A673 (cell line): Measurements from ENCODE around the gene CYP21A2. TPM values are rescaled to one million over a fixed set of nuclear protein-coding genes. Genes with fewer than 3 reads are reported as not detected.

Experiments
- BruUV-seq: library from RNA; stranded (reverse); fragments of 400-500 nt; replicated peaks from 2 replicates; lab custom pipeline; 2021; lab: Mats Ljungman, UMichigan
- CTCF ChIA-PET: fragments of 300-600 bp; sonication (Branson Sonifier 250); formaldehyde crosslinking; loops from one replicate; lab custom pipeline; 2022; ENCODE audit warnings: antibody characterized with exemption; lab: Charles Lee
- POLR2A ChIA-PET: fragments of 300-600 bp; sonication (Branson Sonifier 250); formaldehyde crosslinking; loops from one replicate; lab custom pipeline; 2022; ENCODE audit warnings: antibody characterized with exemption; ENCODE audit not compliant: low non-redundant PET; lab: Charles Lee
- DNase-seq: peaks from one replicate; pipeline ENCODE4 v3.0.0-alpha.2; 2015; ENCODE audit warnings: low spot score
- H3K27ac ChIP-seq: fragments of 200-600 bp; sonication (generic); 2 replicates; pipeline ENCODE4 v1.5.1; 2016; ENCODE audit warnings: mixed run types, low read depth, mild to moderate bottlenecking, mixed read lengths, antibody characterized with exemption, low read length; ENCODE audit not compliant: poor library complexity, severe bottlenecking
- H3K27me3 ChIP-seq: fragments of 200-600 bp; sonication (generic); replicated peaks from 2 replicates; pipeline ENCODE4 v1.6.1; 2017; ENCODE audit warnings: mixed run types, low read depth, mild to moderate bottlenecking, mixed read lengths, antibody characterized with exemption, low read length; ENCODE audit not compliant: insufficient read depth, poor library complexity
- H3K36me3 ChIP-seq: fragments of 200-600 bp; sonication (generic); 2 replicates; pipeline ENCODE4 v1.6.1; 2016; ENCODE audit warnings: mixed run types, mild to moderate bottlenecking, mixed read lengths, antibody characterized with exemption, low read length; ENCODE audit not compliant: insufficient read depth, poor library complexity, severe bottlenecking
- H3K4me1 ChIP-seq: fragments of 200-600 bp; sonication (generic); 2 replicates; pipeline ENCODE4 v1.6.1; 2017; ENCODE audit warnings: mixed run types, mild to moderate bottlenecking, mixed read lengths, antibody characterized with exemption, low read length; ENCODE audit not compliant: insufficient read depth, poor library complexity, severe bottlenecking
- H3K4me3 ChIP-seq: fragments of 200-600 bp; sonication (generic); 2 replicates; pipeline ENCODE4 v1.5.1; 2016; ENCODE audit warnings: low read depth, mixed run types, mild to moderate bottlenecking, mixed read lengths, low read length; ENCODE audit not compliant: poor library complexity, severe bottlenecking
- H3K9me3 ChIP-seq: fragments of 200-600 bp; sonication (generic); 2 replicates; pipeline ENCODE4 v1.6.1; 2016; ENCODE audit warnings: mixed run types, low read depth, mild to moderate bottlenecking, mixed read lengths, antibody characterized with exemption, low read length; ENCODE audit not compliant: poor library complexity, severe bottlenecking
- EZH2 ChIP-seq: fragments of 200-600 bp; sonication (generic); IDR thresholded peaks from 2 replicates; pipeline ENCODE4 v1.6.1; 2017; ENCODE audit warnings: borderline replicate concordance, low read depth, mild to moderate bottlenecking, mixed read lengths, antibody characterized with exemption, low read length; ENCODE audit not compliant: poor library complexity, severe bottlenecking
- intact Hi-C: fragments of 100-400 bp; cut with micrococcal nuclease; formaldehyde crosslinking; loops from one replicate; pipeline ENCODE4 v1.10.0; 2022; ENCODE audit not compliant: unreplicated experiment
- total RNA-seq: library from RNA; stranded (reverse); gene quantifications from 2 replicates; pipeline ENCODE4 v1.2.3, GENCODE V29; 2021
- TF ChIP-seq, protein P1 (sequence below): fragments of 300-800, 200-600 bp; sonication (generic); conservative IDR thresholded peaks from 2 replicates; pipeline ENCODE4 v1.5.1; 2017; ENCODE audit warnings: low read depth, mild to moderate bottlenecking, antibody characterized with exemption, low read length, moderate library complexity, mixed read lengths

Gene CYP21A2
- total RNA-seq, 1 experiment from 2014 or later: 0.15 TPM

DNA sequence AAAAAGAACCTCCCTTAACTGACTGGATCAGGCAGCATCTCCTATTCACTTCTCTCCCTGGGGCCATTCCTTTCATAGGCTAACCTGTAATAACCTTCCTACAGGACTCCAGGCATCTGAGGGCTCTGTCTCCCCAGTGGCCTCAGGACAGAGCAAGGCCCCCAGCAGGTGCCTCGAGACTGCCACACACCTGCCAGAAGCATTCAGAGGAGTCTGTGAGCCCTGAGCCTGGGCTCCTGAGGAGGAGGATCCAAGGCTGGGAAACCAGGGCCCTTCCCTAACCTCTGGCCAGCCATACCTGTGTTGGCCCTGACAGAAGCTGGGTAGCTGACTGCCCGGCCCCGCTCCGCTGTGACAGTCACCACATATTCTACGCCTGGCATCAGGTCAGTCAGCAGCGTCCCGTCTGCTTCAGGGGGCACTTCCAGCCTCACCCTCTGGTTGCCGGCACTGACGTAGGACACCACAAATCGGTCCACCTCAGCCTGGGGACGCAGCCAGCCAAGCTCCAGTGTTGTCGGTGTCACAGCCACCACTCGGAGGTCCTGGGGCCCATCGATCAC, 50.4 kb downstream of the CYP21A2 start:
- no TSS peak for BruUV-seq
- no peak overlapping the region for H3K27ac ChIP-seq
- H3K4me3 ChIP-seq: no peak overlapping the region
- TF ChIP-seq, protein P1, sequence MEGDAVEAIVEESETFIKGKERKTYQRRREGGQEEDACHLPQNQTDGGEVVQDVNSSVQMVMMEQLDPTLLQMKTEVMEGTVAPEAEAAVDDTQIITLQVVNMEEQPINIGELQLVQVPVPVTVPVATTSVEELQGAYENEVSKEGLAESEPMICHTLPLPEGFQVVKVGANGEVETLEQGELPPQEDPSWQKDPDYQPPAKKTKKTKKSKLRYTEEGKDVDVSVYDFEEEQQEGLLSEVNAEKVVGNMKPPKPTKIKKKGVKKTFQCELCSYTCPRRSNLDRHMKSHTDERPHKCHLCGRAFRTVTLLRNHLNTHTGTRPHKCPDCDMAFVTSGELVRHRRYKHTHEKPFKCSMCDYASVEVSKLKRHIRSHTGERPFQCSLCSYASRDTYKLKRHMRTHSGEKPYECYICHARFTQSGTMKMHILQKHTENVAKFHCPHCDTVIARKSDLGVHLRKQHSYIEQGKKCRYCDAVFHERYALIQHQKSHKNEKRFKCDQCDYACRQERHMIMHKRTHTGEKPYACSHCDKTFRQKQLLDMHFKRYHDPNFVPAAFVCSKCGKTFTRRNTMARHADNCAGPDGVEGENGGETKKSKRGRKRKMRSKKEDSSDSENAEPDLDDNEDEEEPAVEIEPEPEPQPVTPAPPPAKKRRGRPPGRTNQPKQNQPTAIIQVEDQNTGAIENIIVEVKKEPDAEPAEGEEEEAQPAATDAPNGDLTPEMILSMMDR: no peak
- TF ChIP-seq EZH2: no peak
- DNase-seq: no peak
- H3K4me1 ChIP-seq: no peaks in the 10 kb centered on the region
- H3K27me3 ChIP-seq: peaks cover 7% of the 10 kb centered on the region
- intact Hi-C loops: no loop called here
- H3K36me3 ChIP-seq: no peaks in the 10 kb centered on the region
- ChIA-PET CTCF (interaction anchor here (0.6 kb wide), 1 partner anchor 766 kb away, joined by 5 read pairs; the partner anchor contains the start of gene PSMB9), POLR2A (no interaction called here)
- no peaks in the 10 kb centered on the region for H3K9me3 ChIP-seq

DNA sequence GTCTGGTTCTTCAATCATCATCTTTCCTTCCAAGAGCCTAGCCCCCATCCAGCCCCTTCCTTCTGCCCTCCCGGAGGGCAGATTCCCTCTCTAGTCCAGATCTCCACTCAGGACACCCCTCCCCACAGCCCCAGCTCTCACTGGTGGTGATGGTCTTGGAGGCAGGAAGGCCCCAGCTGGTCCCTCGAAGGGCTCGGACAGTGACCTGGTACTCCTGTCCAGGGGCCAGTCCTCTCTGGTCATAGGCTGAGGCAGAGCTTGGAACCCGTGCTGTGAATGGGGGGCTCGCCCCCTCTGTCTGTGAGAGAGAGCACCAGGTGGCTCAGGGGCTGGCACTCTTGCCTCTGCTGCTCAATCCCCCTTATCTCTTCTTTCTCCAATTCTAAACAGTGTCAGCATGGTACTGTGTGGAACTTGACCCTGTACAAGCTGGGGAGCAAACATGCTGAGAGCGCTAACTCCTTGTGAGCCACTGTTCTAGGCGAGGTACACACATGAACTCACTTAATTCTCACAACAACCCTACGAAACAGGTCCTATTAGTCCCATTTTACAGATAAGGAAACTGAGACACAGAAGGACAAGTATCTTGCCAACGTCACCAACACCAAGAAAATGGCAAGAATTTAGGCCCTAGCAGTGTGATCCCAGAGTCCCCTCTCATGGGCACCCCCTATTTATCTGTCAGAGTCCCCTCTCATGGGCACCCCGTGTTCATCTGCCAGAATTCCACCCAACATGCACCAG, 51.0 kb downstream of the CYP21A2 start:
- Histone ChIP-seq H3K9me3 (no peaks in the 10 kb centered on the region), H3K27me3 (peaks cover 7% of the 10 kb centered on the region), H3K27ac (no peak overlapping the region), H3K36me3 (no peaks in the 10 kb centered on the region), H3K4me3 (no peak overlapping the region), H3K4me1 (no peaks in the 10 kb centered on the region)
- CTCF ChIA-PET: no interaction called here
- intact Hi-C loops: no loop called here
- no TSS peak for BruUV-seq
- no peak for TF ChIP-seq EZH2
- TF ChIP-seq, protein P1: no peak
- POLR2A ChIA-PET: no interaction called here
- no peak for DNase-seq

Other genes with a start within 250 kb of the CYP21A2 start
- gene VARS1, start 242.7 kb upstream of the CYP21A2 start, total RNA-seq: 233 and 247 TPM in 2 replicates
- gene LSM2, start 231.4 kb upstream of the CYP21A2 start, total RNA-seq: 99.8 and 104 TPM in 2 replicates
- gene HSPA1L, start 223.1 kb upstream of the CYP21A2 start, total RNA-seq: 1.1 and 1.4 TPM in 2 replicates
- 113 and 129 TPM in 2 replicates for gene HSPA1A, start 222.9 kb upstream of the CYP21A2 start, total RNA-seq
- gene HSPA1B, start 210.7 kb upstream of the CYP21A2 start, total RNA-seq: 116 and 131 TPM in 2 replicates
- 28.5 and 34.3 TPM in 2 replicates for gene NEU1, start 175.6 kb upstream of the CYP21A2 start, total RNA-seq
- gene SLC44A4, start 159.4 kb upstream of the CYP21A2 start, total RNA-seq: not detected in 2 replicates
- 117 TPM in 2 replicates for gene EHMT2, start 140.7 kb upstream of the CYP21A2 start, total RNA-seq
- 21.3 and 25.5 TPM in 2 replicates for gene ZBTB12, start 136.3 kb upstream of the CYP21A2 start, total RNA-seq
- gene C2, start 110.7 kb upstream of the CYP21A2 start, total RNA-seq: 0.56 and 1.2 TPM in 2 replicates
- gene CFB, start 92.3 kb upstream of the CYP21A2 start, total RNA-seq: 0.32 TPM in 1 of 2 replicates, not detected in the other
- gene NELFE, start 79.4 kb upstream of the CYP21A2 start, total RNA-seq: 94.3 and 96.8 TPM in 2 replicates
- 64.2 and 71.3 TPM in 2 replicates for gene SKIC2, start 79.2 kb upstream of the CYP21A2 start, total RNA-seq
- gene DXO, start 66.3 kb upstream of the CYP21A2 start, total RNA-seq: 35.6 and 37.2 TPM in 2 replicates
- gene C4A, start 56.4 kb upstream of the CYP21A2 start, total RNA-seq: 4.6 TPM in 2 replicates
- 2.2 and 2.3 TPM in 2 replicates for gene C4B, start 23.6 kb upstream of the CYP21A2 start, total RNA-seq
- gene TNXB, start 70.9 kb downstream of the CYP21A2 start, total RNA-seq: 11.5 and 13.6 TPM in 2 replicates
- gene ATF6B, start 89.8 kb downstream of the CYP21A2 start, total RNA-seq: 70.2 and 74.7 TPM in 2 replicates
- 13.5 and 14.1 TPM in 2 replicates for gene FKBPL, start 91.9 kb downstream of the CYP21A2 start, total RNA-seq
- gene PRRT1, start 113.5 kb downstream of the CYP21A2 start, total RNA-seq: 4.5 and 4.7 TPM in 2 replicates
- gene PPT2, start 115.7 kb downstream of the CYP21A2 start, total RNA-seq: 58.6 and 70.9 TPM in 2 replicates
- gene EGFL8, start 126.2 kb downstream of the CYP21A2 start, total RNA-seq: 31.3 and 32.4 TPM in 2 replicates
- gene AGPAT1, start 137.7 kb downstream of the CYP21A2 start, total RNA-seq: 102 and 108 TPM in 2 replicates
- gene RNF5, start 140.0 kb downstream of the CYP21A2 start, total RNA-seq: 62.9 and 67.0 TPM in 2 replicates
- 13.3 and 18.8 TPM in 2 replicates for gene AGER, start 145.8 kb downstream of the CYP21A2 start, total RNA-seq
- gene PBX2, start 151.8 kb downstream of the CYP21A2 start, total RNA-seq: 84.0 and 97.2 TPM in 2 replicates
- gene GPSM3, start 154.2 kb downstream of the CYP21A2 start, total RNA-seq: 4.8 and 6.0 TPM in 2 replicates
- gene NOTCH4, start 185.7 kb downstream of the CYP21A2 start, total RNA-seq: 2.4 and 2.8 TPM in 2 replicates